ENCODE results near the gene TFE3. TPM values are rescaled to one million over a fixed set of nuclear protein-coding genes. Genes with fewer than 3 reads are reported as not detected.

TFE3 gene
- polyA plus RNA-seq, 1 donor (not counting 4 experiments of a cell fraction or from before 2014, with no cell fraction given): 13.2 TPM

GRCh38 chrX:48992341-48992740, 50.8 kb downstream of the TFE3 start:
- H3K9ac ChIP-seq (ENCODE audit: control insufficient read depth, extremely low read depth, insufficient read depth, low read length): no peak overlapping the region
- no peak overlapping the region for H3K4me2 ChIP-seq (ENCODE audit: control insufficient read depth, extremely low read depth, insufficient read depth, low read depth, low read length)
- dilution Hi-C loops (cut with MboI; ENCODE audit: extremely low pct_ligation_motif_present, low sequenced_read_pairs): no loop called here
- no peaks in the 10 kb centered on the region for H3K9me1 ChIP-seq (ENCODE audit: control insufficient read depth, extremely low read depth, insufficient read depth, low read length)
- no peaks in the 10 kb centered on the region for H3K9me3 ChIP-seq (ENCODE audit: control insufficient read depth, low read depth, low read length)
- no peaks in the 10 kb centered on the region for H3K79me2 ChIP-seq (ENCODE audit: control insufficient read depth, insufficient read depth, low read length)
- peaks cover 0 to 5% of the 10 kb centered on the region in 2 experiments for H3K36me3 ChIP-seq (ENCODE audit: control insufficient read depth in 2 of 2, extremely low read depth in 1 of 2, insufficient read depth in 2 of 2, low read length in 2 of 2)
- TF ChIP-seq CTCF (optimal IDR thresholded peaks at IDR 0.05 in 1 of 3, IDR thresholded peaks at IDR 0.05 in 1 of 3, conservative IDR thresholded peaks at IDR 0.05 in 1 of 3; ENCODE audit: extremely low read depth in 1 of 3, insufficient read depth in 2 of 3, low read length in 3 of 3) (no peak), EZH2 (IDR thresholded peaks at IDR 0.05; ENCODE audit: low read length) (no peak)
- H4K20me1 ChIP-seq (ENCODE audit: control insufficient read depth, extremely low read depth, insufficient read depth, low read length): no peaks in the 10 kb centered on the region
- DNase-seq (ENCODE audit: low read depth, low spot score): no peak
- no peak for FAIRE-seq
- H2AFZ ChIP-seq (ENCODE audit: control insufficient read depth, low read length): no peak overlapping the region
- H3K4me3 ChIP-seq (ENCODE audit: control insufficient read depth in 2 of 3, extremely low read depth in 1 of 3, insufficient read depth in 2 of 3, low read depth in 1 of 3, low read length in 3 of 3): no peak overlapping the region
- no peak overlapping the region for H3K27ac ChIP-seq (ENCODE audit: control insufficient read depth, insufficient read depth, low read length)
- no peaks in the 10 kb centered on the region for H3K4me1 ChIP-seq (ENCODE audit: control insufficient read depth, extremely low read depth, insufficient read depth, low read length)
- no peaks in the 10 kb centered on the region for H3K27me3 ChIP-seq (ENCODE audit: control insufficient read depth, extremely low read depth, insufficient read depth, low read length)

GRCh38 chrX:48989483-48989882, 53.7 kb downstream of the TFE3 start:
- Histone ChIP-seq H3K9ac (ENCODE audit: control insufficient read depth, extremely low read depth, insufficient read depth, low read length) (no peak overlapping the region), H3K9me3 (ENCODE audit: control insufficient read depth, low read depth, low read length) (no peaks in the 10 kb centered on the region), H4K20me1 (ENCODE audit: control insufficient read depth, extremely low read depth, insufficient read depth, low read length) (no peaks in the 10 kb centered on the region), H3K9me1 (ENCODE audit: control insufficient read depth, extremely low read depth, insufficient read depth, low read length) (no peaks in the 10 kb centered on the region), H3K4me3 (ENCODE audit: control insufficient read depth in 2 of 3, extremely low read depth in 1 of 3, insufficient read depth in 2 of 3, low read depth in 1 of 3, low read length in 3 of 3) (no peak overlapping the region), H3K27ac (ENCODE audit: control insufficient read depth, insufficient read depth, low read length) (no peak overlapping the region), H3K27me3 (ENCODE audit: control insufficient read depth, extremely low read depth, insufficient read depth, low read length) (no peaks in the 10 kb centered on the region), H3K4me1 (ENCODE audit: control insufficient read depth, extremely low read depth, insufficient read depth, low read length) (no peaks in the 10 kb centered on the region), H2AFZ (ENCODE audit: control insufficient read depth, low read length) (no peak overlapping the region), H3K4me2 (ENCODE audit: control insufficient read depth, extremely low read depth, insufficient read depth, low read depth, low read length) (no peak overlapping the region), H3K79me2 (ENCODE audit: control insufficient read depth, insufficient read depth, low read length) (no peaks in the 10 kb centered on the region), H3K36me3 (ENCODE audit: control insufficient read depth in 2 of 2, extremely low read depth in 1 of 2, insufficient read depth in 2 of 2, low read length in 2 of 2) (peaks cover 3 to 7% of the 10 kb centered on the region in 2 experiments)
- no peak for DNase-seq (ENCODE audit: low read depth, low spot score)
- dilution Hi-C loops (cut with MboI; ENCODE audit: extremely low pct_ligation_motif_present, low sequenced_read_pairs): no loop called here
- TF ChIP-seq CTCF (optimal IDR thresholded peaks at IDR 0.05 in 1 of 3, IDR thresholded peaks at IDR 0.05 in 1 of 3, conservative IDR thresholded peaks at IDR 0.05 in 1 of 3; ENCODE audit: extremely low read depth in 1 of 3, insufficient read depth in 2 of 3, low read length in 3 of 3) (no peak), EZH2 (IDR thresholded peaks at IDR 0.05; ENCODE audit: low read length) (no peak)
- no peak for FAIRE-seq
